HK-2 (cell line): ENCODE measurements around the gene WBP2NL.

Source experiments
- DNase-seq: peaks from one replicate; pipeline ENCODE4 v3.0.0-alpha.2; 2018; ENCODE audit not compliant: unreplicated experiment

The WBP2NL gene

DNA sequence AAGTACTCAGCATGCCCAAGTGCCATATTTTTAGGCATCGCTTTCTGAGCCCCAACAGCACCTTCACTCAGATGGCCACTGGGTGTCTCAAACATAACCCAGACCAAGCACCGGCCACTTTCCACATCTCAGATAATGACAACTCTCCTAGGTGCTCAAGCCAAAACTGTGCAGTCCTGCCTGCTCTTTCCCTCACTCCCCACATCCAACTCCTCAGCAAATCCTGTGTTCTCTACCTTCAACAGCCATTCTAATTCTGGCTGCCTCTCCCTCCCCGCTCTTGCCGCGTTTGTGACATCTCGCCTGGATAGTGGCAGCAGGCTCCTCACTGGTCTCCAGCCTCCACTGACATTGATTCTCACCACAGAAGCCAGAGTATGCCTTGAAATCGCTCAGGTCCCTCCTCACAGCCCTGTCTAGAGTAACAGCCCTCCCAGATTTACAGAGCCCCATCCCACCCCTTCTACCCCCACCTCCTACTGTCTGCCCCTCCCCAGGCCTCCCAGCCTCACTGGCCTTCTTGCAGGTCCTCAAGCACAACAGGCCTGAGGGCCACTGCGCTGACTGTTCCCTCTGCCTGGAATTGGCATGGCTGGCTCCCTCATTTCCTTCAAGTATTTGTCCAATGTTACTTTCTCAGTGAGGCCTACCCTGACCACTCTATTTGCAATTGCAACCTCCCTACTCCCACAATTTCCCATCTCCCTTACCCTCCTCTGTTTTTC is 74.2 kb downstream of the WBP2NL start:
- no peak for DNase-seq

- no peak for DNase-seq
Measured at GRCh38 chr22:42073621-42074041, 75.0 kb downstream of the WBP2NL start.

- no peak for DNase-seq
Measured at GRCh38 chr22:42074132-42074811, 75.7 kb downstream of the WBP2NL start, which contains the start of gene PHETA2. Gene PHETA2, plus strand, starts transcription at chr22:42074248. Its CDS starts 3,046 bp downstream, at chr22:42077294.

- DNase-seq, result no peak
Measured at GRCh38 chr22:42074846-42075676, 76.5 kb downstream of the WBP2NL start.

- no peak for DNase-seq
Measured at GRCh38 chr22:42076764-42077485, 78.3 kb downstream of the WBP2NL start.

- DNase-seq, result no peak
Measured at GRCh38 chr22:42077486-42078125, 79.0 kb downstream of the WBP2NL start.
